HepG2 (cell line): ENCODE results near the gene G6PC3. TPM values are rescaled to one million over a fixed set of nuclear protein-coding genes. Genes with fewer than 3 reads are reported as not detected.

Experiments
- ARNT ChIP-seq: fragments of 450-650 bp; IDR thresholded peaks from 2 replicates; pipeline ENCODE4 v1.6.1; 2017
- HMG20A ChIP-seq: IDR thresholded peaks from 2 replicates; pipeline ENCODE4 v1.6.1; 2016; ENCODE audit warnings: borderline replicate concordance
- HOXA7 ChIP-seq: sonication (generic); formaldehyde crosslinking; IDR thresholded peaks from 2 replicates; pipeline ENCODE4 v1.8.1; 2022; ENCODE audit warnings: mild to moderate bottlenecking, missing genetic modification reagents, moderate library complexity
- KDM3A ChIP-seq: IDR thresholded peaks from 2 replicates; pipeline ENCODE4 v1.6.1; 2018; ENCODE audit warnings: low read depth, missing compliant biosample characterization
- LRRFIP1 ChIP-seq: sonication (generic); formaldehyde crosslinking; conservative IDR thresholded peaks from 2 replicates; pipeline ENCODE4 v1.4.0; 2020; ENCODE audit warnings: missing genetic modification reagents
- MTA1 ChIP-seq: sonication (generic); formaldehyde crosslinking; IDR thresholded peaks from 2 replicates; pipeline ENCODE4 v1.4.0; 2020; ENCODE audit warnings: missing genetic modification reagents, mild to moderate bottlenecking, borderline replicate concordance
- NAIF1 ChIP-seq: sonication (generic); formaldehyde crosslinking; IDR thresholded peaks from 2 replicates; pipeline ENCODE4 v1.5.0; 2020; ENCODE audit warnings: mild to moderate bottlenecking, missing genetic modification reagents, borderline replicate concordance
- NPAS2 ChIP-seq: sonication (generic); formaldehyde crosslinking; IDR thresholded peaks from 2 replicates; pipeline ENCODE4 v1.8.0; 2022; ENCODE audit warnings: mild to moderate bottlenecking, missing genetic modification reagents, borderline replicate concordance
- NR3C1 ChIP-seq: sonication (generic); formaldehyde crosslinking; IDR thresholded peaks from 2 replicates; pipeline ENCODE4 v1.4.0; 2020; ENCODE audit warnings: missing genetic modification reagents
- POLR2G ChIP-seq: fragments of 200-400 bp; formaldehyde crosslinking; IDR thresholded peaks from 2 replicates; pipeline ENCODE4 v1.6.1; 2018; ENCODE audit warnings: mild to moderate bottlenecking, low read depth, low read length, moderate library complexity
- RBFOX2 ChIP-seq: fragments of 200-400 bp; formaldehyde crosslinking; IDR thresholded peaks from 2 replicates; pipeline ENCODE4 v1.6.1; 2017; ENCODE audit warnings: low read depth, mild to moderate bottlenecking, low read length
- RFX3 ChIP-seq: IDR thresholded peaks from 2 replicates; pipeline ENCODE4 v1.6.1; 2016; ENCODE audit warnings: missing biosample characterization, missing genetic modification reagents
- SKI ChIP-seq: fragments of 450-650 bp; IDR thresholded peaks from one replicate; pipeline ENCODE4 v1.6.1; 2018; ENCODE audit warnings: mild to moderate bottlenecking; ENCODE audit not compliant: partially characterized antibody
- SP2 ChIP-seq: sonication (generic); formaldehyde crosslinking; IDR thresholded peaks from 2 replicates; pipeline ENCODE4 v1.5.1; 2020; ENCODE audit warnings: mild to moderate bottlenecking, missing genetic modification reagents
- THAP11 ChIP-seq: IDR thresholded peaks from 2 replicates; pipeline ENCODE4 v1.6.1; 2016; ENCODE audit warnings: missing biosample characterization, missing genetic modification reagents
- ZBTB21 ChIP-seq: sonication (generic); formaldehyde crosslinking; IDR thresholded peaks from 2 replicates; pipeline ENCODE4 v1.4.0; 2020; ENCODE audit warnings: missing genetic modification reagents
- ZFP62 ChIP-seq: sonication (generic); formaldehyde crosslinking; IDR thresholded peaks from 2 replicates; pipeline ENCODE4 v1.4.0; 2020; ENCODE audit warnings: missing genetic modification reagents
- ZFP90 ChIP-seq: sonication (generic); formaldehyde crosslinking; IDR thresholded peaks from 2 replicates; pipeline ENCODE4 v1.8.0; 2022; ENCODE audit warnings: missing genetic modification reagents, mild to moderate bottlenecking, inconsistent platforms, borderline replicate concordance
- ZNF605 ChIP-seq: sonication (generic); formaldehyde crosslinking; IDR thresholded peaks from 2 replicates; pipeline ENCODE4 v1.8.0; 2022; ENCODE audit warnings: mild to moderate bottlenecking, missing genetic modification reagents
- ZNF737 ChIP-seq: sonication (generic); formaldehyde crosslinking; IDR thresholded peaks from 2 replicates; pipeline ENCODE4 v1.5.0; 2020; ENCODE audit warnings: missing genetic modification reagents, mild to moderate bottlenecking, borderline replicate concordance
- ZNF816 ChIP-seq: sonication (generic); formaldehyde crosslinking; IDR thresholded peaks from 2 replicates; pipeline ENCODE4 v1.8.0; 2022; ENCODE audit warnings: missing genetic modification reagents, mild to moderate bottlenecking, borderline replicate concordance
- ZNF891 ChIP-seq: sonication (generic); formaldehyde crosslinking; IDR thresholded peaks from 2 replicates; pipeline ENCODE4 v1.5.0; 2020; ENCODE audit warnings: mild to moderate bottlenecking, missing genetic modification reagents
- polyA plus RNA-seq, 8 experiments: library from polyadenylated mRNA; depleted of rRNA in 3 of 8; stranded (reverse) in 7 of 8; unstranded in 1 of 8; fragments of >200 nt; fragmentation: Illumina TruSeq in 4 of 8; extraction: Trizol in 4 of 8; gene quantifications; 2 replicates each; pipeline versions ENCODE4 v1.2.1 to v1.2.3, GENCODE V29; 2011 to 2016; ENCODE audit warnings: low read depth in 4 of 8, missing spikeins in 1 of 8, mixed read lengths in 1 of 8; ENCODE audit not compliant: insufficient read depth in 1 of 8
- total RNA-seq, 5 experiments: library from RNA; depleted of rRNA; stranded (reverse); fragments of >200 nt; fragmentation: Illumina TruSeq; extraction: Trizol; gene quantifications; 2 replicates each; pipeline ENCODE4 v1.2.3, GENCODE V29; 2016; ENCODE audit warnings: low read depth in 1 of 5
- TF ChIP-seq, protein P1 (sequence below): sonication (generic); formaldehyde crosslinking; IDR thresholded peaks from 2 replicates; pipeline ENCODE4 v1.4.0; 2020; ENCODE audit warnings: missing genetic modification reagents, borderline replicate concordance
- TF ChIP-seq, protein P2 (sequence below): sonication (generic); formaldehyde crosslinking; IDR thresholded peaks from 2 replicates; pipeline ENCODE4 v1.5.0; 2020; ENCODE audit warnings: mild to moderate bottlenecking, missing genetic modification reagents, borderline replicate concordance
- TF ChIP-seq, protein P3 (sequence below): sonication (generic); formaldehyde crosslinking; IDR thresholded peaks from 2 replicates; pipeline ENCODE4 v1.4.0; 2020; ENCODE audit warnings: mild to moderate bottlenecking, low read depth, missing genetic modification reagents

The G6PC3 gene
- total and polyA plus RNA-seq, 2 of the 13 experiments (the other 11 are each of a cell fraction or from before 2014, with no cell fraction given), result 38.5 to 75.8 TPM

GRCh38 chr17:44124118-44124438, 53.5 kb downstream of the G6PC3 start (continued):
- TF ChIP-seq, protein P1, sequence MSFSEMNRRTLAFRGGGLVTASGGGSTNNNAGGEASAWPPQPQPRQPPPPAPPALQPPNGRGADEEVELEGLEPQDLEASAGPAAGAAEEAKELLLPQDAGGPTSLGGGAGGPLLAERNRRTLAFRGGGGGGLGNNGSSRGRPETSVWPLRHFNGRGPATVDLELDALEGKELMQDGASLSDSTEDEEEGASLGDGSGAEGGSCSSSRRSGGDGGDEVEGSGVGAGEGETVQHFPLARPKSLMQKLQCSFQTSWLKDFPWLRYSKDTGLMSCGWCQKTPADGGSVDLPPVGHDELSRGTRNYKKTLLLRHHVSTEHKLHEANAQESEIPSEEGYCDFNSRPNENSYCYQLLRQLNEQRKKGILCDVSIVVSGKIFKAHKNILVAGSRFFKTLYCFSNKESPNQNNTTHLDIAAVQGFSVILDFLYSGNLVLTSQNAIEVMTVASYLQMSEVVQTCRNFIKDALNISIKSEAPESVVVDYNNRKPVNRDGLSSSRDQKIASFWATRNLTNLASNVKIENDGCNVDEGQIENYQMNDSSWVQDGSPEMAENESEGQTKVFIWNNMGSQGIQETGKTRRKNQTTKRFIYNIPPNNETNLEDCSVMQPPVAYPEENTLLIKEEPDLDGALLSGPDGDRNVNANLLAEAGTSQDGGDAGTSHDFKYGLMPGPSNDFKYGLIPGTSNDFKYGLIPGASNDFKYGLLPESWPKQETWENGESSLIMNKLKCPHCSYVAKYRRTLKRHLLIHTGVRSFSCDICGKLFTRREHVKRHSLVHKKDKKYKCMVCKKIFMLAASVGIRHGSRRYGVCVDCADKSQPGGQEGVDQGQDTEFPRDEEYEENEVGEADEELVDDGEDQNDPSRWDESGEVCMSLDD (CRISPR knock-in tag), result no peak
- TF ChIP-seq KDM3A (no peak), ZNF605 (peak; percentile 2; the same call in 1 of the 2 replicates), SP2 (CRISPR knock-in tag) (no peak), POLR2G (0 out of 2 replicates have a peak, but pooled peaks have one; percentile 45), THAP11 (CRISPR knock-in tag) (no peak), RBFOX2 (no peak), MTA1 (CRISPR knock-in tag) (0 out of 2 replicates have a peak, but pooled peaks have one; percentile 12), NR3C1 (no peak), ARNT (no peak), LRRFIP1 (CRISPR knock-in tag) (no peak), ZNF891 (CRISPR knock-in tag) (no peak), NAIF1 (no peak), RFX3 (CRISPR knock-in tag) (no peak), ZFP62 (CRISPR knock-in tag) (no peak), SKI (no peak), ZFP90 (CRISPR knock-in tag) (no peak), NPAS2 (CRISPR knock-in tag) (no peak), ZNF816 (CRISPR knock-in tag) (no peak), ZBTB21 (CRISPR knock-in tag) (0 out of 2 replicates have a peak, but pooled peaks have one; percentile 6), HOXA7 (CRISPR knock-in tag) (no peak), ZNF737 (no peak), HMG20A (CRISPR knock-in tag) (no peak)
- TF ChIP-seq, protein P2, sequence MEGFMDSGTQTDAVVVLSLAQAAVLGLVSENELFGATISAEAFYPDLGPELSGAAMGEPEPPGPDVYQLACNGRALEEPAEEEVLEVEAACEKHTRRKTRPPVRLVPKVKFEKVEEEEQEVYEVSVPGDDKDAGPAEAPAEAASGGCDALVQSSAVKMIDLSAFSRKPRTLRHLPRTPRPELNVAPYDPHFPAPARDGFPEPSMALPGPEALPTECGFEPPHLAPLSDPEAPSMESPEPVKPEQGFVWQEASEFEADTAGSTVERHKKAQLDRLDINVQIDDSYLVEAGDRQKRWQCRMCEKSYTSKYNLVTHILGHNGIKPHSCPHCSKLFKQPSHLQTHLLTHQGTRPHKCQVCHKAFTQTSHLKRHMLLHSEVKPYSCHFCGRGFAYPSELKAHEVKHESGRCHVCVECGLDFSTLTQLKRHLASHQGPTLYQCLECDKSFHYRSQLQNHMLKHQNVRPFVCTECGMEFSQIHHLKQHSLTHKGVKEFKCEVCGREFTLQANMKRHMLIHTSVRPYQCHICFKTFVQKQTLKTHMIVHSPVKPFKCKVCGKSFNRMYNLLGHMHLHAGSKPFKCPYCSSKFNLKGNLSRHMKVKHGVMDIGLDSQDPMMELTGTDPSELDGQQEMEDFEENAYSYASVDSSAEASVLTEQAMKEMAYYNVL, result 0 out of 2 replicates have a peak, but pooled peaks have one; percentile 17
- TF ChIP-seq, protein P3, sequence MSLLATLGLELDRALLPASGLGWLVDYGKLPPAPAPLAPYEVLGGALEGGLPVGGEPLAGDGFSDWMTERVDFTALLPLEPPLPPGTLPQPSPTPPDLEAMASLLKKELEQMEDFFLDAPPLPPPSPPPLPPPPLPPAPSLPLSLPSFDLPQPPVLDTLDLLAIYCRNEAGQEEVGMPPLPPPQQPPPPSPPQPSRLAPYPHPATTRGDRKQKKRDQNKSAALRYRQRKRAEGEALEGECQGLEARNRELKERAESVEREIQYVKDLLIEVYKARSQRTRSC (CRISPR knock-in tag), result no peak; the same call in 1 of the 2 replicates
